ENCODE data around the gene DYRK1B.

- TF ChIP-seq EZH2phosphoT487 (IDR thresholded peaks at IDR 0.05; ENCODE audit: unreplicated experiment) (no peak), CTCF (conservative IDR thresholded peaks at IDR 0.05; ENCODE audit: low read depth in 2 of 2) (no peak), EZH2 (IDR thresholded peaks at IDR 0.05; ENCODE audit: low read depth, unreplicated experiment) (no peak)
Measured at GRCh38 chr19:39802958-39803357, 31.0 kb downstream of the DYRK1B start.

Data from GM23338 (cell line).